Neuronal stem cell (in vitro differentiated cells): ENCODE data around the gene KRT35.
A peak's percentile ranks its signal among the peaks of the same experiment; 100 is the strongest.

ENCODE experiments used
- DNase-seq: peaks from one replicate; pipeline ENCODE4 v3.0.0-alpha.2; 2013; ENCODE audit warnings: low spot score
- H2AFZ ChIP-seq: one replicate; pipeline ENCODE4 v1.6.1; 2013; ENCODE audit warnings: mild to moderate bottlenecking, low read length, inconsistent platforms
- H2AK5ac ChIP-seq: 2 replicates; pipeline ENCODE4 v1.6.1; 2013; ENCODE audit warnings: low read depth, mild to moderate bottlenecking, inconsistent platforms, low read length, moderate library complexity, mixed read lengths
- H2BK120ac ChIP-seq: 2 replicates; pipeline ENCODE4 v1.6.1; 2013; ENCODE audit warnings: low read depth, mild to moderate bottlenecking, inconsistent platforms, low read length, moderate library complexity, mixed read lengths
- H2BK12ac ChIP-seq: one replicate; pipeline ENCODE4 v1.6.1; 2013; ENCODE audit warnings: low read length, inconsistent platforms
- H2BK15ac ChIP-seq: 2 replicates; pipeline ENCODE4 v1.6.1; 2013; ENCODE audit warnings: mild to moderate bottlenecking, low read length, inconsistent platforms, mixed read lengths
- H2BK5ac ChIP-seq: one replicate; pipeline ENCODE4 v1.6.1; 2013; ENCODE audit warnings: inconsistent platforms, mild to moderate bottlenecking, low read length, moderate library complexity
- H3K14ac ChIP-seq: one replicate; pipeline ENCODE4 v1.6.1; 2013; ENCODE audit warnings: low read length, inconsistent platforms
- H3K18ac ChIP-seq: 2 replicates; pipeline ENCODE4 v1.6.1; 2013; ENCODE audit warnings: low read length, inconsistent platforms
- H3K23ac ChIP-seq: 2 replicates; pipeline ENCODE4 v1.6.1; 2013; ENCODE audit warnings: low read depth, mild to moderate bottlenecking, mixed read lengths, low read length, inconsistent platforms; ENCODE audit not compliant: poor library complexity
- H3K27ac ChIP-seq: replicated peaks from 3 replicates; pipeline ENCODE4 v1.5.1; 2013; ENCODE audit warnings: low read length, inconsistent platforms
- H3K27me3 ChIP-seq, 3 experiments: 2 replicates each; pipeline ENCODE4 v1.6.1; 2013; ENCODE audit warnings: low read length in 3 of 3, mild to moderate bottlenecking in 2 of 3, inconsistent platforms in 1 of 3, low read depth in 1 of 3, mixed read lengths in 1 of 3, moderate library complexity in 1 of 3; ENCODE audit not compliant: control insufficient read depth in 3 of 3, insufficient read depth in 3 of 3
- H3K36me3 ChIP-seq, 2 donors: replicated peaks in 1 of 2; 2 replicates each; pipeline ENCODE4 v1.6.1; 2013; ENCODE audit warnings: low read length in 2 of 2; ENCODE audit not compliant: control insufficient read depth in 2 of 2, insufficient read depth in 2 of 2
- H3K4ac ChIP-seq: 2 replicates; pipeline ENCODE4 v1.6.1; 2013; ENCODE audit warnings: inconsistent platforms, mild to moderate bottlenecking, low read length, moderate library complexity
- H3K4me1 ChIP-seq, 2 donors: 1 replicate in 1 of 2; 2 replicates in 1 of 2; pipeline ENCODE4 v1.6.1; 2013; ENCODE audit warnings: low read length in 2 of 2, low read depth in 1 of 2; ENCODE audit not compliant: control insufficient read depth in 2 of 2, insufficient read depth in 1 of 2
- H3K4me2 ChIP-seq: one replicate; pipeline ENCODE4 v1.6.1; 2013; ENCODE audit warnings: mild to moderate bottlenecking, low read length, inconsistent platforms; ENCODE audit not compliant: insufficient read depth, poor library complexity, severe bottlenecking
- H3K4me3 ChIP-seq, 2 donors: 2 replicates each; pipeline ENCODE4 v1.5.1; 2013; ENCODE audit warnings: low read length in 2 of 2, mild to moderate bottlenecking in 2 of 2, inconsistent platforms in 1 of 2, moderate library complexity in 1 of 2
- H3K79me1 ChIP-seq: one replicate; pipeline ENCODE4 v1.6.1; 2013; ENCODE audit warnings: low read depth, mild to moderate bottlenecking, inconsistent platforms, low read length, moderate library complexity
- H3K9ac ChIP-seq: one replicate; pipeline ENCODE4 v1.6.1; 2013; ENCODE audit warnings: mild to moderate bottlenecking, low read depth, low read length, inconsistent platforms; ENCODE audit not compliant: poor library complexity
- H3K9me3 ChIP-seq, 2 donors: replicated peaks in 1 of 2; 2 replicates each; pipeline versions ENCODE3 to v1.6.1; 2013; ENCODE audit warnings: low read length in 2 of 2, mild to moderate bottlenecking in 2 of 2, inconsistent platforms in 1 of 2, low read depth in 1 of 2, mixed read lengths in 1 of 2, moderate library complexity in 1 of 2; ENCODE audit not compliant: control insufficient read depth in 2 of 2, insufficient read depth in 1 of 2
- H4K8ac ChIP-seq: one replicate; pipeline ENCODE4 v1.6.1; 2013; ENCODE audit warnings: low read depth, mild to moderate bottlenecking, inconsistent platforms, low read length, moderate library complexity
- H4K91ac ChIP-seq: one replicate; pipeline ENCODE4 v1.6.1; 2013; ENCODE audit warnings: low read length, low read depth, mild to moderate bottlenecking, inconsistent platforms; ENCODE audit not compliant: poor library complexity
- WGBS, 2 donors: extraction: QIAGEN DNeasy Blood & Tissue Kit; methylation state at CpG; one replicate each; pipeline ENCODE4 v1.1.7; 2013; ENCODE audit warnings: missing lambda C conversion rate in 2 of 2, mixed read lengths in 1 of 2; ENCODE audit not compliant: insufficient read length in 2 of 2, insufficient replicate concordance in 1 of 2; ENCODE audit errors: extremely low coverage in 2 of 2; 5-methylcytosine and 5-hydroxymethylcytosine counted together

The KRT35 gene

GRCh38 chr17:41496803-41497484 is 16.0 kb upstream of the KRT35 start:
- no peak overlapping the region for H2BK12ac ChIP-seq
- DNase-seq, result peak; percentile 21
- no peak overlapping the region for H3K23ac ChIP-seq
- H2BK120ac ChIP-seq, result no peak overlapping the region
- H4K91ac ChIP-seq, result no peak overlapping the region
- no peak overlapping the region for H3K27ac ChIP-seq
- H3K4me1 ChIP-seq, result peaks cover 0 to 9% of the 10 kb centered on the region in 2 donors
- peaks cover 0 to 3% (median 0%) of the 10 kb centered on the region in 3 experiments for H3K27me3 ChIP-seq
- H3K36me3 ChIP-seq, result no peaks in the 10 kb centered on the region
- H2AFZ ChIP-seq, result no peak overlapping the region
- H3K4me2 ChIP-seq, result no peak overlapping the region
- no peak overlapping the region for H2BK5ac ChIP-seq
- no peak overlapping the region for H3K18ac ChIP-seq
- H3K79me1 ChIP-seq, result no peaks in the 10 kb centered on the region
- no peaks in the 10 kb centered on the region for H3K9me3 ChIP-seq
- no peak overlapping the region for H2AK5ac ChIP-seq
- no peak overlapping the region for H3K4ac ChIP-seq
- no CpG with 5 or more reads among the region's 12 CpGs for WGBS, 2 donors
- H2BK15ac ChIP-seq, result no peak overlapping the region
- no peak overlapping the region for H3K14ac ChIP-seq
- no peak overlapping the region for H3K9ac ChIP-seq
- H3K4me3 ChIP-seq, result no peak overlapping the region
- H4K8ac ChIP-seq, result no peak overlapping the region

- Histone ChIP-seq H3K23ac (no peak overlapping the region), H2BK5ac (no peak overlapping the region), H2AK5ac (no peak overlapping the region), H2BK15ac (no peak overlapping the region), H3K36me3 (no peaks in the 10 kb centered on the region), H3K4me1 (no peaks in the 10 kb centered on the region), H3K9me3 (no peaks in the 10 kb centered on the region), H2BK120ac (no peak overlapping the region), H3K9ac (no peak overlapping the region), H3K18ac (no peak overlapping the region), H3K4me2 (no peak overlapping the region), H3K4ac (no peak overlapping the region), H3K79me1 (no peaks in the 10 kb centered on the region), H3K27ac (no peak overlapping the region), H3K27me3 (peaks cover 0 to 4% (median 0%) of the 10 kb centered on the region in 3 experiments), H3K4me3 (no peak overlapping the region), H2BK12ac (no peak overlapping the region), H4K8ac (no peak overlapping the region), H2AFZ (no peak overlapping the region), H3K14ac (peak overlapping the region; percentile 65), H4K91ac (no peak overlapping the region)
- no peak for DNase-seq
- no CpG with 5 or more reads among the region's 2 CpGs for WGBS, 2 donors
Observed at GRCh38 chr17:41494524-41494923, 13.6 kb upstream of the KRT35 start.

- no peak overlapping the region for H3K4me2 ChIP-seq
- H2BK15ac ChIP-seq, result no peak overlapping the region
- no peak overlapping the region for H3K4ac ChIP-seq
- no peaks in the 10 kb centered on the region for H3K4me1 ChIP-seq
- H3K9me3 ChIP-seq, result no peaks in the 10 kb centered on the region
- H2BK12ac ChIP-seq, result no peak overlapping the region
- no peak overlapping the region for H2AFZ ChIP-seq
- no peak overlapping the region for H4K91ac ChIP-seq
- H3K27ac ChIP-seq, result no peak overlapping the region
- no peak overlapping the region for H3K14ac ChIP-seq
- H4K8ac ChIP-seq, result no peak overlapping the region
- H2AK5ac ChIP-seq, result no peak overlapping the region
- no peaks in the 10 kb centered on the region for H3K36me3 ChIP-seq
- no CpG with 5 or more reads among the region's 4 CpGs for WGBS, 2 donors
- no peak overlapping the region for H2BK5ac ChIP-seq
- no peak overlapping the region for H3K23ac ChIP-seq
- no peak overlapping the region for H2BK120ac ChIP-seq
- H3K4me3 ChIP-seq, result no peak overlapping the region
- H3K27me3 ChIP-seq, result peaks cover 0 to 14% (median 0%) of the 10 kb centered on the region in 3 experiments
- no peak for DNase-seq
- H3K18ac ChIP-seq, result no peak overlapping the region
- H3K79me1 ChIP-seq, result no peaks in the 10 kb centered on the region
- no peak overlapping the region for H3K9ac ChIP-seq
Observed at GRCh38 chr17:41492771-41493170, 11.8 kb upstream of the KRT35 start.

DNA sequence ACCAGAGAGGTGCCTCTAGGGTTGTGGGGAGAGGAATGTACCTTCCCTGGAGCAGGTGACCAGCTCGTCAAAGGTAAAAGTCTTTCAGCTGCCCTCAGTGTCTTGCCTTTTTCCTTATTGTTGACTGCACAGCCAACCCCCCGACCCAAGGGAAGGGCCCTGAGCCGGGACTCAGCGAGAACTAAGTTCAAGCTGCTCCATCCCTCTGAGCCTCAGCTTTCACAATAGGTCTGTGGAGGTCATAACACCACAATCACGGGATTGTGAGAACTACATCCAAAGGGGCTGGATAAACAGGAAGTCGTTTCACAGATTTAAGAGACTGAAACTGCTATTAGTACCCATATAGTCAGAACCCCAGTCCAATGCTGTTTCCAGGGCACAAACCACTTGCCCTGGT is 11.4 kb upstream of the KRT35 start:
- H3K4me2 ChIP-seq, result no peak overlapping the region
- no peaks in the 10 kb centered on the region for H3K79me1 ChIP-seq
- no peak overlapping the region for H2BK120ac ChIP-seq
- no CpG with 5 or more reads among the region's 6 CpGs for WGBS, 2 donors
- no peaks in the 10 kb centered on the region for H3K4me1 ChIP-seq
- no peak overlapping the region for H3K18ac ChIP-seq
- H3K27me3 ChIP-seq, result peaks cover 0 to 16% (median 0%) of the 10 kb centered on the region in 3 experiments
- no peak overlapping the region for H3K4me3 ChIP-seq
- no peak overlapping the region for H2AFZ ChIP-seq
- no peak overlapping the region for H3K27ac ChIP-seq
- H2AK5ac ChIP-seq, result no peak overlapping the region
- H3K9ac ChIP-seq, result no peak overlapping the region
- H2BK5ac ChIP-seq, result no peak overlapping the region
- no peak overlapping the region for H2BK15ac ChIP-seq
- H3K36me3 ChIP-seq, result no peaks in the 10 kb centered on the region
- H2BK12ac ChIP-seq, result no peak overlapping the region
- H4K91ac ChIP-seq, result no peak overlapping the region
- no peak overlapping the region for H3K14ac ChIP-seq
- H3K9me3 ChIP-seq, result no peaks in the 10 kb centered on the region
- H4K8ac ChIP-seq, result no peak overlapping the region
- no peak for DNase-seq
- no peak overlapping the region for H3K23ac ChIP-seq
- H3K4ac ChIP-seq, result no peak overlapping the region
